DOHH2 (cell line): ENCODE measurements around the gene SRMS.

Experiments
- H3F3A ChIP-seq: fragments of 200-600 bp; sonication (generic), shearing (Covaris generic); 2 replicates; pipeline ENCODE4 v1.6.0; 2016; ENCODE audit warnings: antibody characterized with exemption, mild to moderate bottlenecking; ENCODE audit not compliant: control insufficient read depth, insufficient read depth
- H3K27ac ChIP-seq: fragments of 200-600 bp; sonication (generic); 2 replicates; pipeline ENCODE4 v1.5.1; 2014; ENCODE audit warnings: low read depth, mild to moderate bottlenecking, low read length, moderate library complexity
- H3K27me3 ChIP-seq: fragments of 200-600 bp; sonication (generic); 2 replicates; pipeline ENCODE4 v1.6.1; 2014; ENCODE audit warnings: mild to moderate bottlenecking, low read length, mixed read lengths; ENCODE audit not compliant: control insufficient read depth
- H3K36me3 ChIP-seq: fragments of 200-600 bp; sonication (generic); 2 replicates; pipeline ENCODE4 v1.6.1; 2014; ENCODE audit warnings: mild to moderate bottlenecking, low read length, moderate library complexity, mixed read lengths; ENCODE audit not compliant: control insufficient read depth
- H3K4me1 ChIP-seq: fragments of 200-600 bp; sonication (generic); 2 replicates; pipeline ENCODE4 v1.6.1; 2014; ENCODE audit warnings: mild to moderate bottlenecking, low read length, mixed read lengths; ENCODE audit not compliant: control insufficient read depth
- H3K4me2 ChIP-seq: fragments of 200-600 bp; sonication (generic); 2 replicates; pipeline ENCODE4 v1.6.0; 2014; ENCODE audit warnings: mild to moderate bottlenecking, low read length, moderate library complexity
- H3K4me3 ChIP-seq: fragments of 200-600 bp; sonication (generic); 2 replicates; pipeline ENCODE4 v1.5.1; 2014; ENCODE audit warnings: mild to moderate bottlenecking, low read length, mixed read lengths
- H3K79me2 ChIP-seq: fragments of 200-600 bp; sonication (generic); 2 replicates; pipeline ENCODE4 v1.6.1; 2014; ENCODE audit warnings: mild to moderate bottlenecking, low read length, mixed read lengths; ENCODE audit not compliant: control insufficient read depth
- H3K9me2 ChIP-seq: fragments of 200-600 bp; sonication (generic); replicated peaks from 2 replicates; pipeline ENCODE4 v1.6.1; 2014; ENCODE audit warnings: mild to moderate bottlenecking, low read length, mixed read lengths; ENCODE audit not compliant: control insufficient read depth
- H3K9me3 ChIP-seq: fragments of 200-600 bp; sonication (generic); 2 replicates; pipeline ENCODE4 v1.6.1; 2014; ENCODE audit warnings: antibody characterized with exemption, low read length, mixed read lengths; ENCODE audit not compliant: control insufficient read depth, insufficient read depth
- H4K20me1 ChIP-seq: fragments of 200-600 bp; sonication (generic); 2 replicates; pipeline ENCODE4 v1.6.0; 2014; ENCODE audit warnings: low read depth, mild to moderate bottlenecking, antibody characterized with exemption, low read length, moderate library complexity; ENCODE audit not compliant: control insufficient read depth, insufficient read depth
- CTCF ChIP-seq: fragments of 200-600 bp; sonication (generic); IDR thresholded peaks from one replicate; pipeline ENCODE4 v1.5.1; 2014; ENCODE audit warnings: antibody characterized with exemption, mild to moderate bottlenecking, low read depth, low read length; ENCODE audit not compliant: poor library complexity, severe bottlenecking
- EZH2phosphoT487 ChIP-seq: fragments of 200-600 bp; sonication (generic); IDR thresholded peaks from 2 replicates; pipeline ENCODE4 v1.6.1; 2017; ENCODE audit warnings: borderline replicate concordance, mild to moderate bottlenecking, antibody characterized with exemption, low read length, moderate library complexity, mixed read lengths

The SRMS gene

DNA sequence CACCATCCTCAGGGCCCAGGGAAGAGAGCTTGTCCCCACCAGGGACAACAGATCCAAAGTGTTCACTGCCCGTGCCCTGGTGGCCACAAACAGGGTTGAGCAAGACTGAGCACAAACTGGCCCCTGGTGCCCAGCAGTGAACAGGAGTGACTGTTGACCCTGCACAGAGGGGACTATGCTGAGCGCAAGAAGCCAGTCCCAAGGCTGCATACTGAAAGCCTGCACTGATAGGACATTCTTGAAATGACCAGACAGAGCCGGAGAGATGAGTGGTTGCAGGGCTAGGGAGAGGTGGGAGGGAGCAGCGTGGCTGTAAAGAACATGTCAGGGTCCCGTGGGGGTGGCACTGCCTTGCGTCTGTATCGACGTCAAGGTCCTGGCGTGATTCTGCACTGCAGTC, 3.5 kb upstream of the SRMS start:
- no peaks in the 10 kb centered on the region for H3K9me2 ChIP-seq
- no peak overlapping the region for H3K27ac ChIP-seq
- no peaks in the 10 kb centered on the region for H3K36me3 ChIP-seq
- H3K4me3 ChIP-seq = no peak overlapping the region
- no peak overlapping the region for H3K4me2 ChIP-seq
- H4K20me1 ChIP-seq = peaks cover 4% of the 10 kb centered on the region; the same call in 1 of the 2 replicates
- H3F3A ChIP-seq = peaks cover 7% of the 10 kb centered on the region
- TF ChIP-seq CTCF (no peak), EZH2phosphoT487 (no peak)
- H3K4me1 ChIP-seq = peaks cover 38% of the 10 kb centered on the region
- no peaks in the 10 kb centered on the region for H3K9me3 ChIP-seq
- H3K79me2 ChIP-seq = no peaks in the 10 kb centered on the region
- H3K27me3 ChIP-seq = peaks cover 53% of the 10 kb centered on the region

- peaks cover 7% of the 10 kb centered on the region for H3F3A ChIP-seq
- H3K27ac ChIP-seq = no peak overlapping the region
- H3K9me2 ChIP-seq = no peaks in the 10 kb centered on the region
- no peaks in the 10 kb centered on the region for H3K9me3 ChIP-seq
- peaks cover 4% of the 10 kb centered on the region; the same call in 1 of the 2 replicates for H4K20me1 ChIP-seq
- H3K4me1 ChIP-seq = peaks cover 40% of the 10 kb centered on the region
- no peak overlapping the region for H3K4me2 ChIP-seq
- TF ChIP-seq CTCF (no peak), EZH2phosphoT487 (no peak)
- H3K79me2 ChIP-seq = no peaks in the 10 kb centered on the region
- no peak overlapping the region for H3K4me3 ChIP-seq
- H3K27me3 ChIP-seq = peaks cover 54% of the 10 kb centered on the region
- no peaks in the 10 kb centered on the region for H3K36me3 ChIP-seq
These were observed 2.2 kb upstream of the SRMS start for GRCh38 chr20:63549679-63550282.

DNA sequence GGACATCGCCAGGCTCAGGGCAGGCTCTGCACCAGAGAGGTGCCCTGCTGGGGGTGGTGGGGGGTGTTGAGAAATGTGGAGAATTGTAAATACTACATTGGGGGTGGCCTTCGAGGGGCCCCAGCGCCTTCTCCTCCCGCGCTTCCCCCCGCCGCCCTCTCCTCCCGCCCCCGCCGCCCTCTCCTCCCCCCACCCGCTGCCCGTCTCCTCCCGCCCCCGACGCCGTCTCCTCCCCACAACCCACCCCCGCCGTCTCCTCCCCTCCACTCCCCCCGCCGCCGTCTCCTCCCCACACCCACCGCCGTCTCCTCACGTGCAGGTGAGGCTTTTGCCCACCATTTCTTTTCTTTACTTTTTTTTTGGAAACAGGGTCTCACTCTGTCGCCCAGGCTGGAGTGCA, 1.5 kb upstream of the SRMS start:
- H3K4me1 ChIP-seq = peaks cover 33% of the 10 kb centered on the region
- TF ChIP-seq EZH2phosphoT487 = no peak
- no peak for TF ChIP-seq CTCF
- peaks cover 4% of the 10 kb centered on the region; the same call in 1 of the 2 replicates for H4K20me1 ChIP-seq
- no peak overlapping the region for H3K4me3 ChIP-seq
- no peaks in the 10 kb centered on the region for H3K79me2 ChIP-seq
- no peak overlapping the region for H3K27ac ChIP-seq
- peaks cover 57% of the 10 kb centered on the region for H3K27me3 ChIP-seq
- no peaks in the 10 kb centered on the region for H3K9me2 ChIP-seq
- no peaks in the 10 kb centered on the region for H3K9me3 ChIP-seq
- no peaks in the 10 kb centered on the region for H3K36me3 ChIP-seq
- H3F3A ChIP-seq = peaks cover 7% of the 10 kb centered on the region
- no peak overlapping the region for H3K4me2 ChIP-seq

DNA sequence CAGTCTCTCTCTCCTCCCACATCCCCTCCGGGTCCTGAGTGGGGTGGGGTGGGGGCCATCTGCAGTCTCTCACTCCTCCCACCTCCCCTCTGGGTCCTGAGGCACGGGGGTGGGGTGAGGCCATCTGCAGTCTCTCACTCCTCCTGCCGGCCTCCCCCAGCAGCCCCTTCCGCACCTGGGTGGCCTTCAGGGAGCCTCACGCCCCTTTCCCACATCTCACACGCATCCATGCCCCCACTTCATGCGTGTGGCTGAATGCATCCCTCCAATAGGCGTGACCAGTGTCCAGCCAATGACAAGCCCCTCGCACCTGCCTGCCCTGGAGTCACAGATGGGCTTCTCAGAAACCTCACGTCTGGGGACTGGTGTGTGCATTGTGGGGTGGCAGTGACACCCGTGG, 993 bp upstream of the SRMS start:
- Histone ChIP-seq H3F3A (peaks cover 7% of the 10 kb centered on the region), H4K20me1 (peaks cover 4% of the 10 kb centered on the region; the same call in 1 of the 2 replicates), H3K36me3 (no peaks in the 10 kb centered on the region), H3K4me2 (no peak overlapping the region), H3K4me1 (peaks cover 28% of the 10 kb centered on the region), H3K9me3 (no peaks in the 10 kb centered on the region), H3K4me3 (no peak overlapping the region), H3K9me2 (no peaks in the 10 kb centered on the region), H3K27ac (no peak overlapping the region), H3K27me3 (peaks cover 61% of the 10 kb centered on the region), H3K79me2 (no peaks in the 10 kb centered on the region)
- TF ChIP-seq CTCF (no peak), EZH2phosphoT487 (no peak)
